IMR-90 (cell line): ENCODE results near the gene PLEKHF1. TPM values are rescaled to one million over a fixed set of nuclear protein-coding genes. Genes with fewer than 3 reads are reported as not detected.

Experiments used
- ATAC-seq: fragments of 200-7000 bp; cut with Tn5 transposase; 2 replicates; pipeline ENCODE4 v1.9.1; 2020; ENCODE audit warnings: low read depth, mild to moderate bottlenecking, moderate library complexity
- BruUV-seq: library from RNA; stranded (reverse); fragments of 400-500 nt; replicated peaks from 2 replicates; lab custom pipeline; 2021; lab: Mats Ljungman, UMichigan
- CTCF ChIA-PET: fragments of 300-600 bp; formaldehyde crosslinking; extraction: SDS; loops from one replicate; lab custom pipeline; 2021; ENCODE audit warnings: antibody characterized with exemption; lab: Yijun Ruan, JAX
- POLR2A ChIA-PET: fragments of 300-600 bp; sonication (Branson Sonifier 250); formaldehyde crosslinking; loops from one replicate; lab custom pipeline; 2022; ENCODE audit warnings: antibody characterized with exemption; ENCODE audit not compliant: unreplicated experiment; lab: Charles Lee
- DNase-seq: peaks from one replicate; pipeline ENCODE4 v3.0.0; 2013
- H2AFZ ChIP-seq: replicated peaks from 2 replicates; pipeline ENCODE3; 2013; ENCODE audit warnings: low read length, mild to moderate bottlenecking; ENCODE audit not compliant: poor library complexity
- H2AK5ac ChIP-seq: 2 replicates; pipeline ENCODE4 v1.6.1; 2013; ENCODE audit warnings: low read depth, low read length, inconsistent platforms
- H2AK9ac ChIP-seq: replicated peaks from 2 replicates; pipeline ENCODE3; 2013; ENCODE audit warnings: mild to moderate bottlenecking, low read depth, low read length, moderate library complexity; ENCODE audit not compliant: poor library complexity
- H2BK120ac ChIP-seq: 2 replicates; pipeline ENCODE4 v1.6.1; 2013; ENCODE audit warnings: low read depth, low read length, inconsistent platforms
- H2BK15ac ChIP-seq: 3 replicates; pipeline ENCODE4 v1.6.1; 2013; ENCODE audit warnings: low read depth, low read length, inconsistent platforms
- H2BK20ac ChIP-seq: 2 replicates; pipeline ENCODE4 v1.6.1; 2013; ENCODE audit warnings: low read depth, mild to moderate bottlenecking, inconsistent platforms, low read length, moderate library complexity
- H2BK5ac ChIP-seq: 2 replicates; pipeline ENCODE4 v1.6.1; 2013; ENCODE audit warnings: mild to moderate bottlenecking, low read depth, low read length, inconsistent platforms; ENCODE audit not compliant: poor library complexity, severe bottlenecking
- H3K14ac ChIP-seq: replicated peaks from 2 replicates; pipeline ENCODE4 v1.6.1; 2013; ENCODE audit warnings: low read depth, low read length, inconsistent platforms
- H3K18ac ChIP-seq: 2 replicates; pipeline ENCODE4 v1.6.1; 2013; ENCODE audit warnings: low read depth, low read length, control low read depth
- H3K23ac ChIP-seq: 2 replicates; pipeline ENCODE4 v1.6.1; 2013; ENCODE audit warnings: low read depth, low read length, inconsistent platforms
- H3K27ac ChIP-seq: 2 replicates; pipeline ENCODE4 v1.5.1; 2013; ENCODE audit warnings: mild to moderate bottlenecking, control low read depth, low read length; ENCODE audit not compliant: insufficient read depth
- H3K27me3 ChIP-seq: 2 replicates; pipeline ENCODE4 v1.6.1; 2013; ENCODE audit warnings: low read length; ENCODE audit not compliant: control insufficient read depth, insufficient read depth
- H3K36me3 ChIP-seq: 2 replicates; pipeline ENCODE4 v1.6.1; 2013; ENCODE audit warnings: low read length, mixed read lengths; ENCODE audit not compliant: control insufficient read depth, insufficient read depth
- H3K4ac ChIP-seq: 2 replicates; pipeline ENCODE4 v1.6.1; 2013; ENCODE audit warnings: low read depth, low read length, inconsistent platforms
- H3K4me1 ChIP-seq: 2 replicates; pipeline ENCODE4 v1.6.1; 2013; ENCODE audit warnings: low read length, mixed read lengths; ENCODE audit not compliant: control insufficient read depth, insufficient read depth
- H3K4me2 ChIP-seq: 2 replicates; pipeline ENCODE4 v1.6.1; 2013; ENCODE audit warnings: low read depth, mild to moderate bottlenecking, control low read depth, low read length, moderate library complexity
- H3K4me3 ChIP-seq: 2 replicates; pipeline ENCODE4 v1.5.1; 2013; ENCODE audit warnings: low read depth, mild to moderate bottlenecking, control low read depth, low read length, moderate library complexity; ENCODE audit not compliant: insufficient read depth
- H3K56ac ChIP-seq: 2 replicates; pipeline ENCODE4 v1.6.1; 2013; ENCODE audit warnings: low read length, inconsistent platforms; ENCODE audit not compliant: insufficient read depth; ENCODE audit errors: extremely low read depth
- H3K79me1 ChIP-seq, 2 experiments: 2 replicates each; pipeline ENCODE4 v1.6.1; 2013; ENCODE audit warnings: low read length in 2 of 2, inconsistent platforms in 1 of 2, low read depth in 1 of 2
- H3K9ac ChIP-seq: 2 replicates; pipeline ENCODE4 v1.6.1; 2013; ENCODE audit warnings: low read depth, low read length, control low read depth
- H3K9me1 ChIP-seq: 2 replicates; pipeline ENCODE4 v1.6.1; 2013; ENCODE audit warnings: low read length, inconsistent platforms; ENCODE audit not compliant: insufficient read depth
- H3K9me3 ChIP-seq: 2 replicates; pipeline ENCODE4 v1.6.1; 2013; ENCODE audit warnings: low read length; ENCODE audit not compliant: control insufficient read depth, insufficient read depth
- H4K20me1 ChIP-seq: 2 replicates; pipeline ENCODE4 v1.6.1; 2013; ENCODE audit warnings: low read length, inconsistent platforms; ENCODE audit not compliant: insufficient read depth
- H4K5ac ChIP-seq: 2 replicates; pipeline ENCODE4 v1.6.1; 2013; ENCODE audit warnings: mild to moderate bottlenecking, low read depth, low read length, control low read depth
- H4K8ac ChIP-seq, 2 experiments: 2 replicates each; pipeline ENCODE4 v1.6.1; 2013; ENCODE audit warnings: low read depth in 2 of 2, low read length in 2 of 2, control low read depth in 1 of 2, inconsistent platforms in 1 of 2
- H4K91ac ChIP-seq: 2 replicates; pipeline ENCODE4 v1.6.1; 2013; ENCODE audit warnings: low read depth, low read length, inconsistent platforms; ENCODE audit not compliant: insufficient read depth
- BHLHE40 ChIP-seq: fragments of 150-350 bp; IDR thresholded peaks from 2 replicates; pipeline ENCODE4 v1.6.1; 2016; ENCODE audit warnings: mild to moderate bottlenecking, low read depth, low read length
- CEBPB ChIP-seq: IDR thresholded peaks from 2 replicates; pipeline ENCODE4 v1.6.1; 2012; ENCODE audit warnings: low read depth, low read length, improper control_type of control experiment
- CHD1 ChIP-seq: IDR thresholded peaks from 2 replicates; pipeline ENCODE4 v1.6.1; 2012; ENCODE audit warnings: low read depth, low read length, improper control_type of control experiment
- FOS ChIP-seq: fragments of 150-350 bp; IDR thresholded peaks from 2 replicates; pipeline ENCODE4 v1.6.1; 2016; ENCODE audit warnings: low read depth, low read length
- MAFK ChIP-seq: IDR thresholded peaks from 2 replicates; pipeline ENCODE4 v1.6.1; 2012; ENCODE audit warnings: low read depth, low read length, improper control_type of control experiment
- MAZ ChIP-seq: IDR thresholded peaks from 2 replicates; pipeline ENCODE4 v1.6.1; 2012; ENCODE audit warnings: low read depth, mild to moderate bottlenecking, low read length, improper control_type of control experiment, moderate library complexity, borderline replicate concordance
- MXI1 ChIP-seq: IDR thresholded peaks from 2 replicates; pipeline ENCODE4 v1.6.1; 2012; ENCODE audit warnings: low read depth, mild to moderate bottlenecking, low read length, moderate library complexity, borderline replicate concordance
- NFE2L2 ChIP-seq: fragments of 150-350 bp; IDR thresholded peaks from 2 replicates; pipeline ENCODE4 v1.6.1; 2016; ENCODE audit warnings: low read depth, mild to moderate bottlenecking, low read length
- POLR2A ChIP-seq: IDR thresholded peaks from 2 replicates; pipeline ENCODE4 v1.6.1; 2012; ENCODE audit warnings: mild to moderate bottlenecking, low read depth, low read length
- RAD21 ChIP-seq: IDR thresholded peaks from 2 replicates; pipeline ENCODE4 v1.6.1; 2012; ENCODE audit warnings: low read length, improper control_type of control experiment
- RFX5 ChIP-seq: IDR thresholded peaks from 2 replicates; pipeline ENCODE4 v1.8.0; 2012; ENCODE audit warnings: low read depth, mild to moderate bottlenecking, low read length, moderate library complexity
- SMC3 ChIP-seq: fragments of 150-350 bp; IDR thresholded peaks from 2 replicates; pipeline ENCODE4 v1.6.1; 2016; ENCODE audit warnings: low read depth, mild to moderate bottlenecking, antibody characterized with exemption, low read length, moderate library complexity
- WGBS, 2 experiments: methylation state at CpG; one replicate each; pipeline versions ENCODE4 v1.1.5 to v1.1.7; 2013; ENCODE audit warnings: missing lambda C conversion rate in 2 of 2; ENCODE audit not compliant: insufficient read length in 1 of 2; ENCODE audit errors: extremely low coverage in 2 of 2; 5-methylcytosine and 5-hydroxymethylcytosine counted together
- dilution Hi-C: fragments of 300-500 bp; cut with HindIII; formaldehyde crosslinking; loops from one replicate; pipeline ENCODE4 v1.14.3; 2018; ENCODE audit warnings: low sequenced_read_pairs; ENCODE audit not compliant: unreplicated experiment
- in situ Hi-C: fragments of 300-500 bp; cut with MboI; formaldehyde crosslinking; loops from 3 replicates; pipeline ENCODE4 v1.14.3; 2019; ENCODE audit warnings: low sequenced_read_pairs, inconsistent platforms, mixed read lengths
- intact Hi-C: fragments of 100-400 bp; cut with micrococcal nuclease; formaldehyde crosslinking; loops from 2 replicates; pipeline ENCODE4 v1.10.0; 2022
- polyA plus RNA-seq, 3 experiments: library from polyadenylated mRNA; depleted of rRNA; stranded (reverse); fragments of >200 nt; gene quantifications; 2 replicates each; pipeline ENCODE4 v1.2.3, GENCODE V29; 2012; ENCODE audit warnings: low replicate concordance in 1 of 3
- total RNA-seq: library from RNA; depleted of rRNA; stranded (reverse); fragments of >200 nt; gene quantifications from 2 replicates; pipeline ENCODE4 v1.2.3, GENCODE V29; 2012
- TF ChIP-seq, protein P1 (sequence below): conservative IDR thresholded peaks from 2 replicates; pipeline ENCODE4 v1.5.1; 2012; ENCODE audit warnings: mild to moderate bottlenecking, low read depth, low read length, improper control_type of control experiment
- TF ChIP-seq, protein P2 (sequence below): fragments of 150-350 bp; IDR thresholded peaks from 2 replicates; pipeline ENCODE4 v1.6.1; 2017; ENCODE audit warnings: mild to moderate bottlenecking, antibody characterized with exemption, low read length, low read depth
- TF ChIP-seq, protein P3 (sequence below): fragments of 150-350 bp; IDR thresholded peaks from 2 replicates; pipeline ENCODE4 v1.6.1; 2016; ENCODE audit warnings: low read depth, mild to moderate bottlenecking, low read length, moderate library complexity, borderline replicate concordance

Gene PLEKHF1
- total and polyA plus RNA-seq, 2 of the 4 experiments (the other 2 are of a cell fraction), result 5.0 to 6.6 TPM

DNA sequence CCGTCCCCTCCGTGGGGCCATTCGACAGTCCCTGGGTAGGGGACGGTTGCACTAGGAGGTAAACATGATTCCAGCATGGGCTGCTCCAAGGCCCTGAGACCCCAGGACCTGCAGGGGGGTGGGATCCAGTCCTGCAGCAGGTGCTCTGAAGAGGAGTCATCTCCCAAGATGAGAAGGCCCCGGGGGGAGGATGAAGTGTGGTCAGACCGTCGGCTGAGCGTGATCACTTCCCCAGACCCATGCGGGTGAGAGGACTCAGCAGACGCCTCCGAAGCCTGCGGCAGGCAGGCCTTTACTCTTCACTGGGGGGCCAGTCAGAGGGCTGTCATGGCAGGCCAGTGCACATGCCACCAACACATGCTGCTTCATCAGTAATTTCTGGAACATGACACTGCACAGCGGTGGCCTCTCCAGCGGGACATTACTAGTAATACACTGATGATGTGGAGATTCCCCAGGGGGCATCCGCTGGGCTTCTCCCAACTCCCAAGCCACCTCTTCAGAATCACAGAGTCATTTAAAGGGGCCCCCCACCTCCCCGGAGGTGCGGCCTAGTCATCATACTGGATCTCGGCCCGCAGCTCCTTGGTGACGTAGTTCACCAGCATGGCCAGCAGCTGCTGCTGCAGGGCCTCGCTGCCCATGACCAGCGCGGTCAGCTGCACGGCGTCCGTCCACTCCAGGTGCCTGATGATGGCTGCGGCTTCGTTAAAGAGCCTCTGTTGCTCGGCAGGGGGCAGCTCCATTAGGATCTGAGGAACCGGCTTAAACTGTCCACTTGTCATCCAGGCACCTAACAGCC lies 37.1 kb downstream of the PLEKHF1 start:
- no peak overlapping the region for H2BK5ac ChIP-seq
- H4K8ac ChIP-seq, result no peak overlapping the region
- WGBS, 2 experiments, result 100% methylated on average over 10 of the region's 30 CpGs; no CpG with 5 or more reads in 1 of the 2 experiments
- ChIA-PET POLR2A (no interaction called here), CTCF (no interaction called here)
- no peaks in the 10 kb centered on the region for H3K9me3 ChIP-seq
- no peak overlapping the region for H2BK20ac ChIP-seq
- no peak overlapping the region for H2AK9ac ChIP-seq
- H3K18ac ChIP-seq, result no peak overlapping the region
- H4K20me1 ChIP-seq, result peaks cover 8% of the 10 kb centered on the region; the same call in 1 of the 2 replicates
- H4K91ac ChIP-seq, result no peak overlapping the region
- H3K9me1 ChIP-seq, result no peaks in the 10 kb centered on the region
- peaks cover 5 to 12% of the 10 kb centered on the region in 2 experiments; a peak in 3 of 4 replicates for H3K79me1 ChIP-seq
- H3K23ac ChIP-seq, result no peak overlapping the region
- H3K27me3 ChIP-seq, result no peaks in the 10 kb centered on the region
- no peak overlapping the region for H3K27ac ChIP-seq
- intact Hi-C loops (no loop called here), dilution Hi-C loops (no loop called here), in situ Hi-C loops (no loop called here)
- BruUV-seq, result no TSS peak
- H2BK15ac ChIP-seq, result no peak overlapping the region
- H4K5ac ChIP-seq, result no peak overlapping the region
- no peak overlapping the region for H3K56ac ChIP-seq
- no peak overlapping the region for H3K9ac ChIP-seq
- H3K4me3 ChIP-seq, result no peak overlapping the region
- DNase-seq, result no peak
- no peak overlapping the region for H3K14ac ChIP-seq
- no peak overlapping the region for H2AFZ ChIP-seq
- ATAC-seq, result no peak
- H3K4me2 ChIP-seq, result no peak overlapping the region
- no peak overlapping the region for H3K4ac ChIP-seq
- no peaks in the 10 kb centered on the region for H3K4me1 ChIP-seq
- H2BK120ac ChIP-seq, result no peak overlapping the region
- H3K36me3 ChIP-seq, result peaks cover 32% of the 10 kb centered on the region
- H2AK5ac ChIP-seq, result no peak overlapping the region
- TF ChIP-seq RAD21 (no peak), MXI1 (no peak), BHLHE40 (no peak), NFE2L2 (no peak), SMC3 (no peak), FOS (no peak), MAZ (no peak), CHD1 (no peak), MAFK (no peak), POLR2A (no peak), CEBPB (no peak), RFX5 (no peak)
- TF ChIP-seq, protein P1, sequence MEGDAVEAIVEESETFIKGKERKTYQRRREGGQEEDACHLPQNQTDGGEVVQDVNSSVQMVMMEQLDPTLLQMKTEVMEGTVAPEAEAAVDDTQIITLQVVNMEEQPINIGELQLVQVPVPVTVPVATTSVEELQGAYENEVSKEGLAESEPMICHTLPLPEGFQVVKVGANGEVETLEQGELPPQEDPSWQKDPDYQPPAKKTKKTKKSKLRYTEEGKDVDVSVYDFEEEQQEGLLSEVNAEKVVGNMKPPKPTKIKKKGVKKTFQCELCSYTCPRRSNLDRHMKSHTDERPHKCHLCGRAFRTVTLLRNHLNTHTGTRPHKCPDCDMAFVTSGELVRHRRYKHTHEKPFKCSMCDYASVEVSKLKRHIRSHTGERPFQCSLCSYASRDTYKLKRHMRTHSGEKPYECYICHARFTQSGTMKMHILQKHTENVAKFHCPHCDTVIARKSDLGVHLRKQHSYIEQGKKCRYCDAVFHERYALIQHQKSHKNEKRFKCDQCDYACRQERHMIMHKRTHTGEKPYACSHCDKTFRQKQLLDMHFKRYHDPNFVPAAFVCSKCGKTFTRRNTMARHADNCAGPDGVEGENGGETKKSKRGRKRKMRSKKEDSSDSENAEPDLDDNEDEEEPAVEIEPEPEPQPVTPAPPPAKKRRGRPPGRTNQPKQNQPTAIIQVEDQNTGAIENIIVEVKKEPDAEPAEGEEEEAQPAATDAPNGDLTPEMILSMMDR, result no peak
- TF ChIP-seq, protein P2, sequence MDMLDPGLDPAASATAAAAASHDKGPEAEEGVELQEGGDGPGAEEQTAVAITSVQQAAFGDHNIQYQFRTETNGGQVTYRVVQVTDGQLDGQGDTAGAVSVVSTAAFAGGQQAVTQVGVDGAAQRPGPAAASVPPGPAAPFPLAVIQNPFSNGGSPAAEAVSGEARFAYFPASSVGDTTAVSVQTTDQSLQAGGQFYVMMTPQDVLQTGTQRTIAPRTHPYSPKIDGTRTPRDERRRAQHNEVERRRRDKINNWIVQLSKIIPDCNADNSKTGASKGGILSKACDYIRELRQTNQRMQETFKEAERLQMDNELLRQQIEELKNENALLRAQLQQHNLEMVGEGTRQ, result no peak
- TF ChIP-seq, protein P3, sequence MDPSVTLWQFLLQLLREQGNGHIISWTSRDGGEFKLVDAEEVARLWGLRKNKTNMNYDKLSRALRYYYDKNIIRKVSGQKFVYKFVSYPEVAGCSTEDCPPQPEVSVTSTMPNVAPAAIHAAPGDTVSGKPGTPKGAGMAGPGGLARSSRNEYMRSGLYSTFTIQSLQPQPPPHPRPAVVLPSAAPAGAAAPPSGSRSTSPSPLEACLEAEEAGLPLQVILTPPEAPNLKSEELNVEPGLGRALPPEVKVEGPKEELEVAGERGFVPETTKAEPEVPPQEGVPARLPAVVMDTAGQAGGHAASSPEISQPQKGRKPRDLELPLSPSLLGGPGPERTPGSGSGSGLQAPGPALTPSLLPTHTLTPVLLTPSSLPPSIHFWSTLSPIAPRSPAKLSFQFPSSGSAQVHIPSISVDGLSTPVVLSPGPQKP, result no peak
